Ishikawa (cell line): ENCODE results near the gene C16orf74.

Experiments
- CEBPB ChIP-seq: IDR thresholded peaks from 2 replicates; pipeline ENCODE4 v1.6.1; 2012
- CREB1 ChIP-seq: IDR thresholded peaks from 2 replicates; pipeline ENCODE4 v1.6.1; 2012; ENCODE audit warnings: low read depth
- EGR1 ChIP-seq: IDR thresholded peaks from 2 replicates; pipeline ENCODE4 v1.6.1; 2012
- EP300 ChIP-seq: IDR thresholded peaks from 2 replicates; pipeline ENCODE4 v1.6.1; 2012; ENCODE audit warnings: borderline replicate concordance
- FOXM1 ChIP-seq: IDR thresholded peaks from 2 replicates; pipeline ENCODE4 v1.6.1; 2012; ENCODE audit warnings: low read depth, borderline replicate concordance
- NFIC ChIP-seq: IDR thresholded peaks from 2 replicates; pipeline ENCODE4 v1.6.1; 2012
- RAD21 ChIP-seq: IDR thresholded peaks from 2 replicates; pipeline ENCODE4 v1.6.1; 2012; ENCODE audit warnings: low read depth
- TAF1 ChIP-seq: IDR thresholded peaks from 2 replicates; pipeline ENCODE4 v1.6.1; 2012; ENCODE audit warnings: low read depth, mild to moderate bottlenecking
- TCF12 ChIP-seq: IDR thresholded peaks from 2 replicates; pipeline ENCODE4 v1.6.1; 2012; ENCODE audit warnings: low read depth
- TEAD4 ChIP-seq: IDR thresholded peaks from 2 replicates; pipeline ENCODE4 v1.6.1; 2012
- YY1 ChIP-seq: IDR thresholded peaks from 2 replicates; pipeline ENCODE4 v1.6.1; 2012; ENCODE audit warnings: low read depth
- ZBTB7A ChIP-seq: IDR thresholded peaks from 2 replicates; pipeline ENCODE4 v1.6.1; 2012; ENCODE audit warnings: low read depth
- TF ChIP-seq, protein P1 (sequence below): IDR thresholded peaks from 2 replicates; pipeline ENCODE4 v1.6.1; 2012
- TF ChIP-seq, protein P2 (sequence below): IDR thresholded peaks from 2 replicates; pipeline ENCODE4 v1.6.1; 2012
- TF ChIP-seq, protein P3 (sequence below): IDR thresholded peaks from 2 replicates; pipeline ENCODE4 v1.6.1; 2012; ENCODE audit warnings: low read depth, mild to moderate bottlenecking

Gene C16orf74

DNA sequence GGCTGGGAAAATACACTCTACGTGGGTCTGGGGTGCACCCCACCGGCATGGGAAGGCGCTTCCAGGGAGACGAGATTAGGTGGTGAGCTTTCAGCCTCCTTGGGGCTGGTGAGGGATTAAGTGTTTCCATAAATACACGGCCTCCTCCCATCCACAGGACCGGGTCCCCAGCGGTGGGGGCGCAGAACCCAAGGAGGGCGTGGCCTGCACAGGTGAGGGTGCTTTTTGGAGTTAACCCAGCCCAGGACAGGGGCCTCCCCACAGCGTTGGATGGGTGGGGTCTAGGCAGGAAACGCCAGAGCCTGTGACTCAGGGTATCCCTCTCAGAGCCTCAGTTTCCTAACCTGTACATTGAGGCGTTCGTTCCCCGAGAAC lies 1.1 kb downstream of the C16orf74 start:
- TF ChIP-seq ZBTB7A, result peak; percentile 32
- no peak for TF ChIP-seq CREB1

DNA sequence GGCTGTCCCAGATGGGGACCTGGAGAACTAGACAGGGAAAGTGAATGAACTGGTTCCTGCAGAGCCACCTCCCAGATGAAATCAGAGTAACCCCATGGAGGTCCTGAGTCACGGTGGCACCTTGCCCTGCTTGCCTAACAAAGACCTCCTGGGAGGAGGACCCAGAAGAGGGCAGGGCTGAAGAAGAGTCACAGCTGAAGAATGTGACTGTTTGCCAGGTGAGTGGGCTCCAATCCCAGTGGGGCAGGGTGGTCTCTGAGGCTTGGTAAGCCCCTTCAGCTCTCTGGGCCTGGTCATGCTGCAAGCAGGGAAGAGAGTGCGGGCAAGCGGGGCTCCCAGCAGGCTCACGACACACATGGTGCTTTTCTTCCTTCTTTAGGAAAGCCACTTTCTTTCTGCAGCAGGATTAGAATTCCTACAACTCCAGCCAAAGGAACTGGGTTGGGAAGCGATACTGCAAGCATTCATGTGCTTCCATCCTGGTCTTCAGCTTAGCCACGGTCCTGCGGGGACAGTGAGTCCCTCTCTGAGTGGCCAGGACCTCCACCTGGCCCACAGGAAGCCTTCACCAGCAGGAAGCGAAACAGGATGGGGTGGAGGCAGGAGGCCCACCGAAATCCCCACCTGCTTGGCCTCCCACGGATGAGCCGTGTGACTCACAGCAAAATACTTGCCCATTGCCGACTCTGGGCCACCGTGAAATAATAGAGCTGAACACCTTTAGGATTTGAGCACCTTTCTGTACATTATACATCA lies 4.3 kb downstream of the C16orf74 start:
- TF ChIP-seq, protein P1, sequence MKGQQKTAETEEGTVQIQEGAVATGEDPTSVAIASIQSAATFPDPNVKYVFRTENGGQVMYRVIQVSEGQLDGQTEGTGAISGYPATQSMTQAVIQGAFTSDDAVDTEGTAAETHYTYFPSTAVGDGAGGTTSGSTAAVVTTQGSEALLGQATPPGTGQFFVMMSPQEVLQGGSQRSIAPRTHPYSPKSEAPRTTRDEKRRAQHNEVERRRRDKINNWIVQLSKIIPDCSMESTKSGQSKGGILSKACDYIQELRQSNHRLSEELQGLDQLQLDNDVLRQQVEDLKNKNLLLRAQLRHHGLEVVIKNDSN, result no peak
- TF ChIP-seq NFIC (peak; percentile 98), ZBTB7A (peak; percentile 100), EP300 (peak; percentile 93), CEBPB (peak; percentile 89), TCF12 (peak; percentile 94), EGR1 (no peak), CREB1 (no peak), TEAD4 (peak; percentile 91), YY1 (peak; percentile 47; the same call in 1 of the 2 replicates), RAD21 (no peak), TAF1 (no peak), FOXM1 (peak; percentile 81)
- TF ChIP-seq, protein P2, sequence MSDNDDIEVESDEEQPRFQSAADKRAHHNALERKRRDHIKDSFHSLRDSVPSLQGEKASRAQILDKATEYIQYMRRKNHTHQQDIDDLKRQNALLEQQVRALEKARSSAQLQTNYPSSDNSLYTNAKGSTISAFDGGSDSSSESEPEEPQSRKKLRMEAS, result peak; percentile 65
- TF ChIP-seq, protein P3, sequence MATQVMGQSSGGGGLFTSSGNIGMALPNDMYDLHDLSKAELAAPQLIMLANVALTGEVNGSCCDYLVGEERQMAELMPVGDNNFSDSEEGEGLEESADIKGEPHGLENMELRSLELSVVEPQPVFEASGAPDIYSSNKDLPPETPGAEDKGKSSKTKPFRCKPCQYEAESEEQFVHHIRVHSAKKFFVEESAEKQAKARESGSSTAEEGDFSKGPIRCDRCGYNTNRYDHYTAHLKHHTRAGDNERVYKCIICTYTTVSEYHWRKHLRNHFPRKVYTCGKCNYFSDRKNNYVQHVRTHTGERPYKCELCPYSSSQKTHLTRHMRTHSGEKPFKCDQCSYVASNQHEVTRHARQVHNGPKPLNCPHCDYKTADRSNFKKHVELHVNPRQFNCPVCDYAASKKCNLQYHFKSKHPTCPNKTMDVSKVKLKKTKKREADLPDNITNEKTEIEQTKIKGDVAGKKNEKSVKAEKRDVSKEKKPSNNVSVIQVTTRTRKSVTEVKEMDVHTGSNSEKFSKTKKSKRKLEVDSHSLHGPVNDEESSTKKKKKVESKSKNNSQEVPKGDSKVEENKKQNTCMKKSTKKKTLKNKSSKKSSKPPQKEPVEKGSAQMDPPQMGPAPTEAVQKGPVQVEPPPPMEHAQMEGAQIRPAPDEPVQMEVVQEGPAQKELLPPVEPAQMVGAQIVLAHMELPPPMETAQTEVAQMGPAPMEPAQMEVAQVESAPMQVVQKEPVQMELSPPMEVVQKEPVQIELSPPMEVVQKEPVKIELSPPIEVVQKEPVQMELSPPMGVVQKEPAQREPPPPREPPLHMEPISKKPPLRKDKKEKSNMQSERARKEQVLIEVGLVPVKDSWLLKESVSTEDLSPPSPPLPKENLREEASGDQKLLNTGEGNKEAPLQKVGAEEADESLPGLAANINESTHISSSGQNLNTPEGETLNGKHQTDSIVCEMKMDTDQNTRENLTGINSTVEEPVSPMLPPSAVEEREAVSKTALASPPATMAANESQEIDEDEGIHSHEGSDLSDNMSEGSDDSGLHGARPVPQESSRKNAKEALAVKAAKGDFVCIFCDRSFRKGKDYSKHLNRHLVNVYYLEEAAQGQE, result no peak

DNA sequence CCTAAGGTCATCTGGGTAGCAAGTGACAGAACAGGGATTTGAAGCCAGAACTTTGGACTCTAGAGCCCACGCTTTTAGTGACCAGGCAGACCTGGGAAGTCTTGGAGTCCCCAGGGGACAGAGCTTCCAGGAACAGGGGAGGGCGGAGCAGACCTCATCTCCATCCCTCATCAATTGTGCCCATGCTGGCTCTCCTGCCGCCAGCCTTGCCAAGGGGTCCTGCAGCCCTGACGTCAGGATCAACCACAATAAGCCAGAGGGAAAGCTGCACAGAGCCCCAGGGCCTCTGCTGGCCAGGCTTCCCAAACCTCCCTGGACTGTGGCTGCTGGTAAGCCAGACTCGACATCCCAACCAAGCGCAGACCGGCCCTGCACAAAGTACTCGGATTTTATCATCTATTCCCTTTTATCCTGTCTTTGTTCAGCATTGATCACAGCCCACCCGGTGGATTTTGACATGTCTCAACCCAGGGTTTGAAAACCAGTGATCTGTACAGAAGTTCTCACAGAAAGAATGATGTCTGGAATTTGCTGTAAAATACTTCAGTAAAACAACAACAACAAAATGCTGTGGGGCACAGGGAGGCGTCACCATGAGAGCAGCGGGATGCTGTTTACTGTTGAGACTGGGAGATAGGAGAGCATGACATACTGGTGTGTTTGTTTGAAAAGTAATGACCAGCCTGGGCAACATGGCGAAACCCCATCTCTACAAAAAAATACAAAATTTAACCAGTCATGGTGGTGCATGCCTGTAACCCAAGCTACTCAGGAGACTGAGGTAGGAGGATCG lies 11.8 kb downstream of the C16orf74 start:
- TF ChIP-seq CEBPB (no peak), CREB1 (no peak), TAF1 (no peak), ZBTB7A (no peak), EP300 (no peak)
- TF ChIP-seq, protein P1, result no peak

DNA sequence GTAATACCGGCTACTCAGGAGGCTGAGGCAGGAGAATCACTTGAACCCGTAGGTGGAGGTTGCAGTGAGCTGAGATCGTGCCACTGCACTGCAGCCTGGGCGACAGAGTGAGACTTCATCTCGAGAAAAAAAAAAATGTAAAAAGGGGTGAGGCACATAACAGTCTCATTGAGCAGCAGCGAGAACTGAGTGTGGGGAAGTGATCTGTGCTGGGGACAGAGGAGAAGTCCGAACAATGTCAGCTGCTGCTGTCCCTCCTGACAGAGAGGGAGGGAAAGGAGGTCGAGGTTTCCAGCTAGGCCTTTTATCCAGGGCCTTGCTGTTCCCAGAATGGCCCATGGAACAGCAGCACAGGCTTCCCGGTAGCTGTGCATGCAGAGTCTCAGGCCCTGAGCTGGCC lies 14.0 kb downstream of the C16orf74 start:
- TF ChIP-seq CREB1 (no peak), NFIC (no peak), TEAD4 (no peak), FOXM1 (no peak), RAD21 (no peak), YY1 (no peak), ZBTB7A (no peak), EP300 (no peak), EGR1 (no peak), CEBPB (no peak)
- TF ChIP-seq, protein P3, result no peak
- TF ChIP-seq, protein P2, result no peak

DNA sequence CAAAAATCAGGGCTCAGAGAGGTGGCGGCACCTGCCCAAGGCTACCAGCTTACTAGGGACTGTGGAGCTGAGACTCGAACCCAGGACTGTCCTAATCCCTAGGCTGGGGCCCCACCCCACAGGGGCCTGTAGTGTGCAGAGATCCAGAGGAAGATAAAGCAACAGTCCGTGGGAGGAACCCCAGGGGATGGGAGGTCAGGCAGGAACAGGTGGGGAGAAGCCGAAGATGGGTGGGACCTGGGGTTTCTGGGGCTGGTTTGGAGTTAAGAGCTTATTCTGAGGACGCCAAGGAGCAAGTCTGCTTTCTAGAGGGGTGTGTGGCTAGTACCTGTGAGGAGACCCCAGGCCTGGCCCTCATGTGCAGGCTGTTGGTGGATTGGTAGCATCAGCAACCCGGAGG lies 14.9 kb downstream of the C16orf74 start:
- TF ChIP-seq YY1 (no peak), FOXM1 (no peak), NFIC (no peak), ZBTB7A (no peak), CEBPB (no peak), EP300 (no peak), RAD21 (no peak), TEAD4 (no peak)
- TF ChIP-seq, protein P2, result no peak
